ENCODE results near the gene FAM229A.
"Not testable (repeated sequence)": the region's sequence is repeated elsewhere in the genome, so short reads cannot be mapped to it uniquely, and the experiment has no call there.

The FAM229A gene

DNA sequence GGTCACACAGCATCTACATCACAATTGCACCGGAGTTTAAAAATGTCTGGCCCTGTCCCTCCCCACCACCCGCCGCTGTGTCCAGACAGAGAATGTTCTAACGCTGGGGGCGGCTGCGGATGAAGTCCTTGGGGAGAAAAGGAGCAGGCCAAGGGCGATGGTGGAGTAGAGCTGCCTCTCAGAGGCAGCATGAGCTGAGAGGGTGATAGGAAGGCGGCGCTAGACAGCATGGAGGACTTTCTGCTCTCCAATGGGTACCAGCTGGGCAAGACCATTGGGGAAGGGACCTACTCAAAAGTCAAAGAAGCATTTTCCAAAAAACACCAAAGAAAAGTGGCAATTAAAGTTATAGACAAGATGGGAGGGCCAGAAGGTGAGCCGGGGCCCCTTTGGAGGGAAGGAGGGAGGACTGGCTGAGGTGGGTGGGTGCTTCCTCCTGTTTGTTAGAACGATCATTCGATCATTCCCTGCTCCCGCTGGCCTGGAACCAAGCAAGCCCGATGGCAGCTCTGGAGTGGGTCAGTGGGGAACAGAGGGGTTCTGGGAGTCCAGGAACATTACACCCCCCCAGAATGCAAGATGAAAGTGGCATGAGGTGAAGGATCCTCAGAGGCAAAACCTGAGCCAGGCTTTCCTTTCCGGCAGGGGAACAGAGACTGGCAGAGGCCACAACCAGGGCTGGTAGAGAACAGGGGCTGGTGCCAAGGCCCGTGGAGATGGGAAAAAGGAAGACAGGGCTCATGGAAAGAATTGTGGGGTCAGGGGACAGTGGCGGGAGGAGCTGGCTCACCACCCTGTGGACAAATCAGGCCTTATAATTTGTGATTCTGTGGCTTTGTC lies at the start of gene FAM229A, which contains the start of gene TSSK3:
Gene FAM229A (minus strand): TSS at position 12 of the 840 bp plus-strand sequence. CDS start 394 bp downstream, outside the sequence.
Gene TSSK3 (plus strand): TSS at position 66 of the 840 bp plus-strand sequence. CDS start 163 bp downstream, at position 229.
- no peak for DNase-seq (ENCODE audit: low read depth in 3 of 3)

DNA sequence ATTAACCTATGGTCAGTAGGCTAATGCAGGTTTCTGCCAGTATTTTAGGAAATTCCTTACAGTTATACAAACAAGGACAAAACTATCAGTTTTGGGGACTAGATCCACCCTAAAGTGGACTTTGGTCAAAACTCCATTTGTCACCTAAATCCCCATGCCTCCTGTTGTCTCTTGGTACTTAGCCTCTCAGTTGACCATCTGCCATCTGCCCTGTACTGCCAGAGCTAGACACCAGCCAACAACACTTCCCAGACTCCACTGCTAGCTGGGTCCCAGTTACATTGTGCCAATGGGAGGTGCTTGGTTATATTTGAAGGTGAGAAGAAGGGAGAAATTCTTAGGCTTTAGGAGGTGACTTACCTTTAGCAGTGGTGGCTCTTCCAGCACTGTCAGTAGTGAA lies 49.0 kb upstream of the FAM229A start:
- no peak for DNase-seq (ENCODE audit: low read depth in 3 of 3)

GRCh38 chr1:32406629-32407111 lies 44.4 kb upstream of the FAM229A start:
- no peak for DNase-seq (ENCODE audit: low read depth in 3 of 3)

- DNase-seq (ENCODE audit: low read depth in 3 of 3) = no peak
Observed at GRCh38 chr1:32405672-32406467, 43.6 kb upstream of the FAM229A start.

GRCh38 chr1:32404946-32405345 lies 42.7 kb upstream of the FAM229A start:
- no peak for DNase-seq (ENCODE audit: low read depth in 3 of 3)

GRCh38 chr1:32400876-32401631 lies 38.8 kb upstream of the FAM229A start:
- peak; percentile 23 to 51 (median 39) for DNase-seq (ENCODE audit: low read depth in 3 of 3)

- no peak for DNase-seq (ENCODE audit: low read depth in 3 of 3)
Observed at GRCh38 chr1:32399843-32400242, 37.6 kb upstream of the FAM229A start.

DNA sequence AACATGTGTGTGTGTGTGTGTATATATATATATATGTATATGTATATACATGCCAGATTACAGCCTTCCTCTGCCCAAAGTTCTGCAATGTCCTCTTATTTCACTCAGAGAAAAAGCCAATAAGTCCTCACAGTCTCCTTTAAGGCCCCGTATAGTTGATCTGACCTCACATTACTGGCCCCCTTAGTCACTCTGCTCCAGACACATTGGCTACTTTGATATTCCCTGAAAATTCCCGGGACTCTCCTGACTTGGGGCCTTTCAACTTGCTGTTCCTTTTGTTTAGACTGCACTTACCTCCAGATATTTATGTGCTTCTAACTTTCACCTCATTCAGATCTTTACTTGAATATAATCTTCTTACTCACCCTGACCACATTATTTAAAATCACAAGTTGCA lies 36.1 kb upstream of the FAM229A start:
- DNase-seq (ENCODE audit: low read depth in 3 of 3) = no peak

- not testable (repeated sequence) for DNase-seq (ENCODE audit: low read depth in 3 of 3)
Observed at GRCh38 chr1:32396524-32396923, 34.2 kb upstream of the FAM229A start.

GRCh38 chr1:32394890-32395432 lies 32.7 kb upstream of the FAM229A start:
- DNase-seq (ENCODE audit: low read depth in 3 of 3) = no peak

DNA sequence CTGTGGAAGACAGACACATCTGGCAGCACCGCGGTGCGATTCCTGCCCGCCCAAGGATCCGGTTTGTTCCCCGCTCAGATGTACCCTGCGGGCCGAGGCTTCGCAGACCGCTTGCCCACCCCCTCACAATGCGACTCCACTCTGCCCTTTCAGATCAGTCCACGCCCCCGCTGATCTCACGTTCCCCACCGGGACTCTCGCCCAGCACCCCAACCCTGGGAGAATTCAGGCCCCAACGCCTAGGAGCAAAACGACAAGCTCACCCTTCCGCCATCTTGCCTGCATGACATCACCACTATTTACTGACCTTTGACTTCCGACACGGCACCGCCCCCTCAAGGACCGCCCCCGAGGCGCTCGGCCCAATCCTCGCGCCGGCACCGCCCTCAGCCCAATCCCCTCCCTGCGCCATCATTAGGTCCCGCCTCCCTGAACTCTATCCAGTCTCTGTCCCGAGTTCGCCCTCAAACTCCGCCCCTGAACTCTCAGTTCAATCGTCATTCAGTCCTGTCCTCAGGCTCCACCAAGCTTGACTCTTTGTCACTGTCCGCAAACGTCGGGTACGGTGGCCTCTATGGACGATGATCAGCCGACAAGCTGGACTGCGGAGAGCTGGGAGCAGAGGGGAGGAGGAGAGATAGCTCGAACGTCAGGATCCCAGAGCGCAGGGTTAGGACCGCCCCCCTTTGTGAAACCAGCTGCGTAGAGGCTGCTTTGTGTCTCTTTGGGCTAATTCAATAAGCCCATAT lies 32.0 kb upstream of the FAM229A start, which contains the start of gene BSDC1:
Gene BSDC1 (minus strand): TSS at position 301 of the 749 bp plus-strand sequence. CDS start 27 bp downstream, at position 274.
- peak; percentile 97 to 98 (median 97) for DNase-seq (ENCODE audit: low read depth in 3 of 3)

DNA sequence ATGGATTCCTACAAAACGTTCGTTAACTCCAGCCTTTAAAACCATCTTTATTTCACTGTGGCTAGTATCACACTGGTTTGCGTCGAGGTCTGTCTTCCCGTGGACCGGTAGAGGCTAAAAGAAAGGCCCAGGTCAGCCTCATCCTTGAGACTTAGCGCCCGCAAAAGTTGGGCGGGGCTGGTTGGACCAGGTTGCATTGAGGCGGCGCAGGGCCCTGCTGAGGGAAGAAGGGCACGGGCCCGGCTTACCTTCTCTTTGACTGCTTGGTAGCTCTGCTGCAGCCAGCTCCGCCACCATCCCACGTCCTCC lies 31.5 kb upstream of the FAM229A start:
- DNase-seq (ENCODE audit: low read depth in 3 of 3) = peak in 1 of 3 donors; percentile 31

DNA sequence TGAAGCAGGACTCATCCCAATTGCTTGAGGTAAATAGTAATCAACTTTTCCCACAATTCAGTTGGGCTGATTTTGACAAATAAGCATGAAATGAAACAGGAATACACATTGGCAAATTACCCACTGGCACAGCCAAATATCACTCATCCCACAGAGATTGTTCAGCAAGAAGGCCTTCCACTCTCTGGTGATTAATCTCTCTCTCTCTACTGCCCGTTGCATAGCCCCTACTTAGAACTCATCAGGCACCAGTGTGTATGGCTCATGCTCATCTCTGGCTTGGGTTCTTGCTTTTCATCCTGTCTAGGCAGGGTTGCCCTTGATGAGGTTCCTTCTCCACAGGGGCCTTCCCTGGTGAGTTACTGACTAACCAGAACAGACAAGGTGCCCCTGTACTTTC lies 30.9 kb upstream of the FAM229A start:
- no peak for DNase-seq (ENCODE audit: low read depth in 3 of 3)

GRCh38 chr1:32392325-32392724 lies 30.0 kb upstream of the FAM229A start:
- no peak for DNase-seq (ENCODE audit: low read depth in 3 of 3)

GRCh38 chr1:32390904-32391870 lies 28.9 kb upstream of the FAM229A start:
- no peak for DNase-seq (ENCODE audit: low read depth in 3 of 3)

DNA sequence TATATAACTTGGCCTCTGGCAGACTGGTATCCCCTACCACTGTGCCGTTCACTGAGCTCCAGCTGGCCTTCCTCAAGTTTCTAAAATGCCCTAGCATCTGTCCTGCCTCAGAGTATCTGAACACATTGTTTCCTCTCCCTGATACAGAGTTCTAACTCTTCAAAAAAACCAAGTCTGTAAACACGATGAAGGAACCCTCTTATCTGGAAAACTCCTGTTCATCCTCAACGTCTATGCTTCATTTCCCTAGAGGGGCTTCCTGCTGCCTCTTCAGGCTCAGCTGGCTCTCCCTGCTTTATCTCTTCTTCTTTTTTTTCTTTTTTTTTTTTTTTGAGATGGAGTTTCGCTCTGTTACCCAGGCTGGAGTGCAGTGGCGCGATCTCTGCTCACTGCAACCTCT lies 26.4 kb upstream of the FAM229A start:
- DNase-seq (ENCODE audit: low read depth in 3 of 3) = no peak

DNA sequence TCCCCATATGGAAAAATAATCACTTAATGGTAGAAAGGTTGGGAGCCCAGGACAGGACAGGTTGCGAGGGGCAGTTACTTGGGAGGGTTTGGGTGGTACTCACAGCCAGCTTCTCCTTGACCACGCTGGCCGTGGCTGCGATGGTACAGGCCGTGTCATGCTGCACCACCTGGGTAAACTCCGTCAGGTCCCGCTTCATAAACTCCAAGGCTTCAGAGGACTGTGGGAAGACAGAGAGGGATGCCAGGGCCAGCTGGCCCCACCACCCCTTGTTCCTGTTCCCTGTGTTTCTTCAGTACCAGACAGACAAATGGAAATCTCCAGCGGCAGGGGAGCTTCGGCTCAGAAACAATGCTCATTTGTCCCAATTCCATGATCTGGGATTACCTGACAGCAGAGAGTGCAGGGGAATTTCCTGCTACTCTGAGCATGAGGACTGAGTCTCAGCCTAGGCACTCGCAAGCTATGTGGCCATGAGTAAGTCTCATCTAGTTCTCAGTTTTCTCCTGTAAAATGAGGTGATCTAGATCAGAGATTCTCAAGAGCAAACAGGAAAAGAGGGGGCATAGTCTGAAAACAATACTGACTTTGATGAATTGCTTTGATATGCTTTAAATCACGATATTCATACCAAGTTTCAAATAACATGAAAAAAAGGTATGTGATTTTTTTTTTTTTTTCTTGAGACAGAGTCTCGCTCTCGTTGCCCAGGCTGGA lies 24.5 kb upstream of the FAM229A start:
- no peak for DNase-seq (ENCODE audit: low read depth in 3 of 3)

GRCh38 chr1:32380057-32380456 lies 17.8 kb upstream of the FAM229A start:
- DNase-seq (ENCODE audit: low read depth in 3 of 3) = no peak
